Measurements from ENCODE around the gene PROM1.

The PROM1 gene

GRCh38 chr4:15995826-15996225 is 88.0 kb downstream of the PROM1 start:
- H3K27ac ChIP-seq (ENCODE audit: low read length): no peak overlapping the region
- no peaks in the 10 kb centered on the region for H3K4me1 ChIP-seq (ENCODE audit: low read length)
- H3K27me3 ChIP-seq (replicated peaks; ENCODE audit: insufficient read depth, low read length): no peaks in the 10 kb centered on the region
- H3K4me2 ChIP-seq (ENCODE audit: low read depth, low read length): no peak overlapping the region
- no peak overlapping the region for H3K9ac ChIP-seq (ENCODE audit: low read length)
- H3K4me3 ChIP-seq (ENCODE audit: low read length): no peak overlapping the region
- no peaks in the 10 kb centered on the region for H4K20me1 ChIP-seq (ENCODE audit: insufficient read depth, low read length)
- no peaks in the 10 kb centered on the region for H3K9me2 ChIP-seq (replicated peaks; ENCODE audit: insufficient read depth, low read length)
- TF ChIP-seq, protein P1, sequence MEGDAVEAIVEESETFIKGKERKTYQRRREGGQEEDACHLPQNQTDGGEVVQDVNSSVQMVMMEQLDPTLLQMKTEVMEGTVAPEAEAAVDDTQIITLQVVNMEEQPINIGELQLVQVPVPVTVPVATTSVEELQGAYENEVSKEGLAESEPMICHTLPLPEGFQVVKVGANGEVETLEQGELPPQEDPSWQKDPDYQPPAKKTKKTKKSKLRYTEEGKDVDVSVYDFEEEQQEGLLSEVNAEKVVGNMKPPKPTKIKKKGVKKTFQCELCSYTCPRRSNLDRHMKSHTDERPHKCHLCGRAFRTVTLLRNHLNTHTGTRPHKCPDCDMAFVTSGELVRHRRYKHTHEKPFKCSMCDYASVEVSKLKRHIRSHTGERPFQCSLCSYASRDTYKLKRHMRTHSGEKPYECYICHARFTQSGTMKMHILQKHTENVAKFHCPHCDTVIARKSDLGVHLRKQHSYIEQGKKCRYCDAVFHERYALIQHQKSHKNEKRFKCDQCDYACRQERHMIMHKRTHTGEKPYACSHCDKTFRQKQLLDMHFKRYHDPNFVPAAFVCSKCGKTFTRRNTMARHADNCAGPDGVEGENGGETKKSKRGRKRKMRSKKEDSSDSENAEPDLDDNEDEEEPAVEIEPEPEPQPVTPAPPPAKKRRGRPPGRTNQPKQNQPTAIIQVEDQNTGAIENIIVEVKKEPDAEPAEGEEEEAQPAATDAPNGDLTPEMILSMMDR (IDR thresholded peaks at IDR 0.05; ENCODE audit: low read length): no peak
- no peak for TF ChIP-seq EZH2phosphoT487 (IDR thresholded peaks at IDR 0.05; ENCODE audit: low read length)
- TF ChIP-seq EZH2 (optimal IDR thresholded peaks at IDR 0.05; ENCODE audit: low read depth, low read length): no peak
- H3F3A ChIP-seq (ENCODE audit: insufficient read depth, low read length): no peaks in the 10 kb centered on the region
- no peaks in the 10 kb centered on the region for H3K9me3 ChIP-seq (replicated peaks; ENCODE audit: insufficient read depth, low read length)
- no peak overlapping the region for H2AFZ ChIP-seq (ENCODE audit: low read length)
- DNase-seq: no peak
- no peaks in the 10 kb centered on the region for H3K79me2 ChIP-seq (ENCODE audit: low read length)
- no peaks in the 10 kb centered on the region for H3K36me3 ChIP-seq (replicated peaks; ENCODE audit: insufficient read depth, low read length)

DNA sequence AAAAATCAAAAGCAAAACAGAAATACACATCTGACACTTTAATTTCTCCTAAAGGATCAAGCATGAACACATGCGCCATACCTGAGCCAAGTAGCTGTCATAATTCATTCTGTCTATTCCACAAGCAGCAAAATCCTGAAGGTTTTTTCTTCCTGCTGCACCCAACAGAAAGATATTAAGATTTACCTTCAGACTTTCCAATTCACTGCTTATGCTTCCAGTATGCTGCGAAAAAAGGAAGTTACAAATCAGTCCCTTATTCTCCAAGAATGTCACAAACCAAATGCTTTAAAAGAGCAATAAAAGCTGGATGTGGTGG is 91.7 kb downstream of the PROM1 start:
- H3K27me3 ChIP-seq (replicated peaks; ENCODE audit: insufficient read depth, low read length): no peaks in the 10 kb centered on the region
- no peaks in the 10 kb centered on the region for H3K9me3 ChIP-seq (replicated peaks; ENCODE audit: insufficient read depth, low read length)
- no peak overlapping the region for H3K9ac ChIP-seq (ENCODE audit: low read length)
- no peak for DNase-seq
- TF ChIP-seq EZH2phosphoT487 (IDR thresholded peaks at IDR 0.05; ENCODE audit: low read length): no peak
- no peak for TF ChIP-seq EZH2 (optimal IDR thresholded peaks at IDR 0.05; ENCODE audit: low read depth, low read length)
- TF ChIP-seq, protein P1 (IDR thresholded peaks at IDR 0.05; ENCODE audit: low read length): no peak
- H3K4me1 ChIP-seq (ENCODE audit: low read length): no peaks in the 10 kb centered on the region
- no peaks in the 10 kb centered on the region for H3K36me3 ChIP-seq (replicated peaks; ENCODE audit: insufficient read depth, low read length)
- no peak overlapping the region for H3K27ac ChIP-seq (ENCODE audit: low read length)
- H2AFZ ChIP-seq (ENCODE audit: low read length): no peak overlapping the region
- no peaks in the 10 kb centered on the region for H3K79me2 ChIP-seq (ENCODE audit: low read length)
- no peak overlapping the region for H3K4me3 ChIP-seq (ENCODE audit: low read length)
- H3K4me2 ChIP-seq (ENCODE audit: low read depth, low read length): no peak overlapping the region
- H4K20me1 ChIP-seq (ENCODE audit: insufficient read depth, low read length): no peaks in the 10 kb centered on the region
- no peaks in the 10 kb centered on the region for H3F3A ChIP-seq (ENCODE audit: insufficient read depth, low read length)
- no peaks in the 10 kb centered on the region for H3K9me2 ChIP-seq (replicated peaks; ENCODE audit: insufficient read depth, low read length)

- Histone ChIP-seq H3K79me2 (ENCODE audit: low read length) (no peaks in the 10 kb centered on the region), H3K4me2 (ENCODE audit: low read depth, low read length) (no peak overlapping the region), H3F3A (ENCODE audit: insufficient read depth, low read length) (no peaks in the 10 kb centered on the region), H3K4me1 (ENCODE audit: low read length) (no peaks in the 10 kb centered on the region), H3K9ac (ENCODE audit: low read length) (no peak overlapping the region), H2AFZ (ENCODE audit: low read length) (no peak overlapping the region), H4K20me1 (ENCODE audit: insufficient read depth, low read length) (no peaks in the 10 kb centered on the region), H3K27me3 (replicated peaks; ENCODE audit: insufficient read depth, low read length) (no peaks in the 10 kb centered on the region), H3K36me3 (replicated peaks; ENCODE audit: insufficient read depth, low read length) (no peaks in the 10 kb centered on the region), H3K9me2 (replicated peaks; ENCODE audit: insufficient read depth, low read length) (no peaks in the 10 kb centered on the region), H3K27ac (ENCODE audit: low read length) (no peak overlapping the region), H3K4me3 (ENCODE audit: low read length) (no peak overlapping the region), H3K9me3 (replicated peaks; ENCODE audit: insufficient read depth, low read length) (no peaks in the 10 kb centered on the region)
- TF ChIP-seq, protein P1 (IDR thresholded peaks at IDR 0.05; ENCODE audit: low read length): no peak
- no peak for TF ChIP-seq EZH2phosphoT487 (IDR thresholded peaks at IDR 0.05; ENCODE audit: low read length)
- no peak for TF ChIP-seq EZH2 (optimal IDR thresholded peaks at IDR 0.05; ENCODE audit: low read depth, low read length)
- DNase-seq: no peak
These were observed 93.1 kb downstream of the PROM1 start for GRCh38 chr4:15990570-15991285.
